H1 (cell line): Measurements from ENCODE around the gene PAK1IP1. TPM values are rescaled to one million over a fixed set of nuclear protein-coding genes. Genes with fewer than 3 reads are reported as not detected.

Experiments used
- CTCF ChIA-PET: fragments of 300-600 bp; sonication (Branson Sonifier 250); formaldehyde crosslinking; loops from one replicate; lab custom pipeline; 2021; ENCODE audit not compliant: partially characterized antibody; lab: Charles Lee
- POLR2A ChIA-PET: fragments of 300-600 bp; sonication (Branson Sonifier 250); formaldehyde crosslinking; loops from one replicate; lab custom pipeline; 2021; ENCODE audit warnings: inconsistent platforms; ENCODE audit not compliant: partially characterized antibody; lab: Charles Lee
- DNase-seq, 2 experiments: peaks; one replicate each; pipeline versions ENCODE4 v3.0.0 to v3.0.0-alpha.2; 2010 to 2022; ENCODE audit warnings: low spot score in 2 of 2, low read depth in 1 of 2, mixed read lengths in 1 of 2
- FAIRE-seq: peaks from 2 replicates; lab custom pipeline; 2011; peaks lifted over from hg19 to GRCh38; lab: Jason Lieb, UNC
- H2AFZ ChIP-seq: 2 replicates; pipeline ENCODE4 v1.8.1; 2012; ENCODE audit warnings: low read length, inconsistent platforms
- H2AK5ac ChIP-seq: 2 replicates; pipeline ENCODE4 v1.6.1; 2013; ENCODE audit warnings: low read depth, low read length
- H2BK120ac ChIP-seq: replicated peaks from 2 replicates; pipeline ENCODE3; 2013; ENCODE audit warnings: low read depth, low read length, inconsistent platforms
- H2BK12ac ChIP-seq: 2 replicates; pipeline ENCODE4 v1.6.1; 2013; ENCODE audit warnings: low read depth, low read length
- H2BK15ac ChIP-seq: 2 replicates; pipeline ENCODE4 v1.6.1; 2013; ENCODE audit warnings: low read length
- H2BK20ac ChIP-seq: 2 replicates; pipeline ENCODE4 v1.6.1; 2013; ENCODE audit warnings: low read length
- H2BK5ac ChIP-seq: 2 replicates; pipeline ENCODE4 v1.6.1; 2013; ENCODE audit warnings: low read depth, low read length
- H3K14ac ChIP-seq: 2 replicates; pipeline ENCODE4 v1.6.1; 2013; ENCODE audit warnings: inconsistent platforms; ENCODE audit not compliant: insufficient read length
- H3K18ac ChIP-seq: 2 replicates; pipeline ENCODE4 v1.6.1; 2013; ENCODE audit warnings: low read length; ENCODE audit errors: extremely low read depth
- H3K23ac ChIP-seq: 2 replicates; pipeline ENCODE4 v1.6.1; 2013; ENCODE audit warnings: inconsistent platforms; ENCODE audit not compliant: insufficient read length
- H3K23me2 ChIP-seq: 2 replicates; pipeline ENCODE4 v1.6.1; 2013; ENCODE audit warnings: low read depth, low read length
- H3K27ac ChIP-seq: 2 replicates; pipeline ENCODE4 v1.6.1; 2011; ENCODE audit warnings: low read depth, low read length, inconsistent platforms
- H3K27me3 ChIP-seq, 4 experiments: replicated peaks in 1 of 4; 1 replicate in 1 of 4; 2 replicates in 3 of 4; pipeline versions ENCODE4 v1.6.1 to v1.8.1; 2011 to 2013; ENCODE audit warnings: low read length in 3 of 4, mild to moderate bottlenecking in 3 of 4, inconsistent platforms in 2 of 4, mixed read lengths in 2 of 4, moderate library complexity in 1 of 4; ENCODE audit not compliant: control insufficient read depth in 3 of 4, insufficient read depth in 3 of 4; ENCODE audit errors: extremely low read depth in 1 of 4
- H3K36me3 ChIP-seq, 4 experiments: 2 replicates each; pipeline versions ENCODE4 v1.6.1 to v1.8.1; 2011 to 2013; ENCODE audit warnings: mild to moderate bottlenecking in 4 of 4, low read length in 3 of 4, moderate library complexity in 2 of 4, control low read depth in 1 of 4, inconsistent platforms in 1 of 4; ENCODE audit not compliant: insufficient read depth in 4 of 4, control insufficient read depth in 2 of 4
- H3K4ac ChIP-seq: replicated peaks from 2 replicates; pipeline ENCODE3; 2013; ENCODE audit warnings: low read length, low read depth, mixed read lengths, inconsistent platforms; ENCODE audit not compliant: insufficient read length
- H3K4me1 ChIP-seq, 4 experiments: replicated peaks in 1 of 4; 1 replicate in 1 of 4; 2 replicates in 3 of 4; pipeline versions ENCODE4 v1.6.1 to v1.8.1; 2011 to 2013; ENCODE audit warnings: low read length in 3 of 4, inconsistent platforms in 2 of 4, mixed read lengths in 1 of 4; ENCODE audit not compliant: insufficient read depth in 4 of 4, control insufficient read depth in 3 of 4
- H3K4me2 ChIP-seq, 2 experiments: 2 replicates each; pipeline versions ENCODE4 v1.6.1 to v1.8.1; 2011 to 2013; ENCODE audit warnings: low read depth in 2 of 2, low read length in 2 of 2, control low read depth in 1 of 2, inconsistent platforms in 1 of 2, mild to moderate bottlenecking in 1 of 2; ENCODE audit not compliant: insufficient read depth in 1 of 2
- H3K4me3 ChIP-seq, 4 experiments: fragments of 200-600, 300-600 bp in 1 of 4; sonication (generic), shearing (Covaris generic), sonication (Bioruptor Twin) in 1 of 4; 2 replicates each; pipeline versions ENCODE4 v1.5.1 to v1.8.1; 2011 to 2016; ENCODE audit warnings: low read length in 4 of 4, low read depth in 3 of 4, control low read depth in 2 of 4, inconsistent platforms in 2 of 4, mild to moderate bottlenecking in 2 of 4, mixed read lengths in 1 of 4, moderate library complexity in 1 of 4; ENCODE audit not compliant: insufficient read depth in 2 of 4; ENCODE audit errors: extremely low read depth in 1 of 4
- H3K56ac ChIP-seq: replicated peaks from 2 replicates; pipeline ENCODE3; 2013; ENCODE audit warnings: low read depth, mild to moderate bottlenecking, mixed read lengths, low read length, inconsistent platforms; ENCODE audit not compliant: insufficient read length
- H3K79me1 ChIP-seq: 2 replicates; pipeline ENCODE4 v1.6.1; 2013; ENCODE audit warnings: low read depth, low read length, control low read depth
- H3K79me2 ChIP-seq, 2 experiments: 2 replicates each; pipeline versions ENCODE4 v1.6.1 to v1.8.1; 2012 to 2013; ENCODE audit warnings: low read length in 2 of 2, mild to moderate bottlenecking in 2 of 2, inconsistent platforms in 1 of 2; ENCODE audit not compliant: insufficient read depth in 2 of 2, control insufficient read depth in 1 of 2
- H3K9ac ChIP-seq, 4 experiments: replicated peaks in 1 of 4; 1 replicate in 1 of 4; 2 replicates in 3 of 4; pipeline versions ENCODE4 v1.6.1 to v1.8.1; 2011 to 2013; ENCODE audit warnings: low read depth in 3 of 4, low read length in 3 of 4, control low read depth in 2 of 4, mild to moderate bottlenecking in 2 of 4, moderate library complexity in 2 of 4, inconsistent platforms in 1 of 4; ENCODE audit errors: extremely low read depth in 1 of 4
- H3K9me3 ChIP-seq, 2 experiments: 2 replicates each; pipeline versions ENCODE4 v1.6.1 to v1.8.1; 2012 to 2013; ENCODE audit warnings: mild to moderate bottlenecking in 2 of 2, moderate library complexity in 2 of 2, control low read depth in 1 of 2, inconsistent platforms in 1 of 2, low read depth in 1 of 2, low read length in 1 of 2, mixed read lengths in 1 of 2; ENCODE audit not compliant: insufficient read depth in 2 of 2
- H4K20me1 ChIP-seq, 2 experiments: replicated peaks in 1 of 2; 2 replicates each; pipeline versions ENCODE3 to v1.8.1; 2011 to 2013; ENCODE audit warnings: inconsistent platforms in 2 of 2, low read length in 2 of 2, mild to moderate bottlenecking in 1 of 2; ENCODE audit not compliant: insufficient read depth in 2 of 2, control insufficient read depth in 1 of 2
- H4K5ac ChIP-seq: 2 replicates; pipeline ENCODE4 v1.6.1; 2013; ENCODE audit warnings: low read length, low read depth, mixed read lengths, inconsistent platforms; ENCODE audit not compliant: insufficient read length
- H4K8ac ChIP-seq: 2 replicates; pipeline ENCODE4 v1.8.0; 2013; ENCODE audit warnings: mild to moderate bottlenecking, moderate library complexity, low read length, inconsistent platforms; ENCODE audit not compliant: insufficient read depth; ENCODE audit errors: extremely low read depth
- H4K91ac ChIP-seq: replicated peaks from 2 replicates; pipeline ENCODE3; 2013; ENCODE audit warnings: low read length, mixed read lengths, inconsistent platforms; ENCODE audit not compliant: insufficient read length
- CEBPB ChIP-seq: IDR thresholded peaks from 2 replicates; pipeline ENCODE4 v1.6.1; 2012; ENCODE audit warnings: low read depth, low read length
- CHD1 ChIP-seq: IDR thresholded peaks from 2 replicates; pipeline ENCODE4 v1.6.1; 2012; ENCODE audit warnings: low read depth, low read length, improper control_type of control experiment
- CTBP2 ChIP-seq: IDR thresholded peaks from 2 replicates; pipeline ENCODE4 v1.7.0; 2011; ENCODE audit warnings: borderline replicate concordance, mild to moderate bottlenecking, moderate library complexity, mixed read lengths, low read length; ENCODE audit not compliant: insufficient read depth, insufficient read length
- JUN ChIP-seq: IDR thresholded peaks from 2 replicates; pipeline ENCODE4 v1.6.1; 2011; ENCODE audit warnings: low read depth, mild to moderate bottlenecking, improper control_type of control experiment, low read length
- MAFK ChIP-seq: IDR thresholded peaks from 2 replicates; pipeline ENCODE4 v1.6.1; 2012; ENCODE audit warnings: low read depth, mild to moderate bottlenecking, improper control_type of control experiment, low read length
- POLR2AphosphoS5 ChIP-seq: IDR thresholded peaks from 2 replicates; pipeline ENCODE4 v1.6.1; 2011; ENCODE audit warnings: low read depth, low read length
- RFX5 ChIP-seq: IDR thresholded peaks from 2 replicates; pipeline ENCODE4 v1.6.1; 2011; ENCODE audit warnings: low read depth, low read length, improper control_type of control experiment, borderline replicate concordance
- RNF2 ChIP-seq: fragments of 200-900, 300-1000 bp; sonication (generic); IDR thresholded peaks from 2 replicates; pipeline ENCODE4 v1.7.1; 2016; ENCODE audit warnings: borderline replicate concordance, low read depth, mild to moderate bottlenecking, antibody characterized with exemption, low read length; ENCODE audit not compliant: poor library complexity, severe bottlenecking; ENCODE audit errors: missing control alignments
- RXRA ChIP-seq: IDR thresholded peaks from 2 replicates; pipeline ENCODE4 v1.6.1; 2011; ENCODE audit warnings: low read depth, mild to moderate bottlenecking, low read length, moderate library complexity; ENCODE audit not compliant: insufficient read depth
- SAP30 ChIP-seq: fragments of 300-600 bp; sonication (generic); IDR thresholded peaks from 2 replicates; pipeline ENCODE4 v1.7.1; 2012; ENCODE audit warnings: low read length, moderate library complexity, mild to moderate bottlenecking, inconsistent platforms; ENCODE audit not compliant: insufficient read depth, insufficient replicate concordance
- SUZ12 ChIP-seq: fragments of 200-600 bp; sonication (generic); IDR thresholded peaks from 2 replicates; pipeline ENCODE4 v1.6.1; 2012; ENCODE audit warnings: mild to moderate bottlenecking, inconsistent platforms, low read length, moderate library complexity, mixed read lengths
- TAF1 ChIP-seq: IDR thresholded peaks from 2 replicates; pipeline ENCODE4 v1.6.1; 2011; ENCODE audit warnings: mild to moderate bottlenecking, low read depth, low read length
- TAF7 ChIP-seq: optimal IDR thresholded peaks from 2 replicates; pipeline ENCODE3; 2011; ENCODE audit warnings: low read depth, mild to moderate bottlenecking, inconsistent platforms, low read length, moderate library complexity, borderline replicate concordance
- WGBS, 2 experiments: shearing (Covaris generic) in 1 of 2; methylation state at CpG; one replicate each; pipeline versions ENCODE4 v1.1.6 to v1.1.7; 2013 to 2015; ENCODE audit warnings: low lambda C conversion rate in 2 of 2, mixed read lengths in 2 of 2, inconsistent platforms in 1 of 2, low coverage in 1 of 2, missing lambda C conversion rate in 1 of 2; ENCODE audit not compliant: insufficient replicate concordance in 2 of 2, insufficient coverage in 1 of 2, insufficient read length in 1 of 2; ENCODE audit errors: extremely low coverage in 1 of 2, missing lambda C conversion rate in 1 of 2; 5-methylcytosine and 5-hydroxymethylcytosine counted together
- polyA plus RNA-seq, 7 experiments: library from polyadenylated mRNA; depleted of rRNA in 3 of 7; stranded (reverse) in 5 of 7; unstranded in 2 of 7; fragments of >200 nt in 5 of 7; fragments of 200-250 nt in 2 of 7; gene quantifications; 1 replicate in 5 of 7; 2 replicates in 1 of 7; 4 replicates in 1 of 7; pipeline versions ENCODE4 v1.2.1 to v1.2.3, GENCODE V29; 2011 to 2013; ENCODE audit warnings: missing spikeins in 2 of 7, mixed read lengths in 2 of 7
- total RNA-seq: library from RNA; stranded (reverse); fragmentation: NEBNext Ultra II Directional; extraction: Animal tissue kit (Norgen Biotek cat#: 25700); gene quantifications from 2 replicates; pipeline ENCODE4 v1.2.1, GENCODE V29; 2021

PAK1IP1 gene
- total and polyA plus RNA-seq, 2 of the 8 experiments (the other 6 are each of a cell fraction or from before 2014, with no cell fraction given): 19.7 to 43.6 TPM

DNA sequence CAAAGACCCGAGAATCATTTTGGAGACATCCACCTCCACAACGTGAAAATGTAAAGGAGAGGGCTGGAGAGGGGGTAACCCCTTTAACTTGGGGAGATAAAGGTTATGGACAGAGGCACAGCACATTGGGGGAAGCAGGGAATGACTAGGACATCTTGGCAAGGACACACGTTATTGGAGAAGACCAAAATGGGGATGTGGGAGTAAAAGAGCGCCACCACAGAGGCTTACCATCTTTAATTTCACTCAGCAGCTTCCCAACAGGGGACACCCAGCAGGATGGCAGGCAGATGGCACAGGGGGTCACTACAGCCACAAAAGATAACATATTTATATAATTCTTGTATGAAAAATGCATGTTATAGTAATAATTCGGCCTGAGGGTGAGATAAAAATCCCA lies 10.2 kb upstream of the PAK1IP1 start:
- CTCF ChIA-PET: interaction anchor here (2.2 kb wide), 1 partner anchor 174 kb away, joined by 6 read pairs; no protein-coding TSS in a partner anchor
- FAIRE-seq: no peak
- TF ChIP-seq CHD1 (no peak), TAF1 (no peak), SAP30 (no peak), JUN (no peak), POLR2AphosphoS5 (no peak), CEBPB (no peak), RFX5 (no peak), RXRA (no peak), MAFK (no peak), CTBP2 (no peak), RNF2 (no peak), TAF7 (no peak), SUZ12 (no peak)

More for the DNA sequence above, 10.2 kb upstream of the PAK1IP1 start:
- Histone ChIP-seq H3K23ac (no peak overlapping the region), H3K9ac (no peak overlapping the region), H3K18ac (no peak overlapping the region), H2BK120ac (no peak overlapping the region), H4K8ac (no peak overlapping the region), H3K4ac (no peak overlapping the region), H2BK15ac (no peak overlapping the region), H3K14ac (no peak overlapping the region), H3K23me2 (no peaks in the 10 kb centered on the region), H2BK5ac (no peak overlapping the region), H3K36me3 (no peaks in the 10 kb centered on the region), H4K20me1 (no peaks in the 10 kb centered on the region), H3K4me1 (peaks cover 0 to 9% (median 0%) of the 10 kb centered on the region in 4 experiments; a peak in 1 of 7 replicates), H2AK5ac (no peak overlapping the region), H2BK20ac (no peak overlapping the region), H3K56ac (no peak overlapping the region), H3K79me1 (no peaks in the 10 kb centered on the region), H3K4me3 (no peak overlapping the region), H3K9me3 (no peaks in the 10 kb centered on the region), H4K5ac (no peak overlapping the region), H2AFZ (no peak overlapping the region), H3K27me3 (no peaks in the 10 kb centered on the region), H4K91ac (no peak overlapping the region), H3K4me2 (no peak overlapping the region), H3K79me2 (no peaks in the 10 kb centered on the region), H3K27ac (no peak overlapping the region), H2BK12ac (no peak overlapping the region)
- DNase-seq: no peak
- 85% methylated on average over 5 of the region's 5 CpGs; no CpG with 5 or more reads in 1 of the 2 experiments for WGBS, 2 experiments
- POLR2A ChIA-PET: interaction anchor here (1.1 kb wide), 1 partner anchor 10 kb away, joined by 3 read pairs; the partner anchor contains the start of genes C6orf52 and PAK1IP1
